Prostate gland (tissue), 2 donors: Measurements from ENCODE around the gene RGS19.

Experiments
- POLR2A ChIP-seq: fragments of 450-650 bp; IDR thresholded peaks from one replicate; pipeline ENCODE4 v1.6.1; 2016; ENCODE audit warnings: antibody characterized with exemption, mild to moderate bottlenecking
- POLR2AphosphoS5 ChIP-seq: sonication (generic); formaldehyde crosslinking; IDR thresholded peaks from one replicate; pipeline ENCODE4 v1.6.1; 2017; ENCODE audit warnings: antibody characterized with exemption
- TF ChIP-seq, protein P1 (sequence below), 4 experiments: fragments of 200-600 bp in 2 of 4; fragments of 450-650 bp in 2 of 4; sonication (generic) in 2 of 4; IDR thresholded peaks; 1 replicate in 3 of 4; 2 replicates in 1 of 4; pipeline ENCODE4 v1.5.1; 2016 to 2019; ENCODE audit warnings: antibody characterized with exemption in 4 of 4, mild to moderate bottlenecking in 2 of 4, moderate library complexity in 2 of 4

DNA sequence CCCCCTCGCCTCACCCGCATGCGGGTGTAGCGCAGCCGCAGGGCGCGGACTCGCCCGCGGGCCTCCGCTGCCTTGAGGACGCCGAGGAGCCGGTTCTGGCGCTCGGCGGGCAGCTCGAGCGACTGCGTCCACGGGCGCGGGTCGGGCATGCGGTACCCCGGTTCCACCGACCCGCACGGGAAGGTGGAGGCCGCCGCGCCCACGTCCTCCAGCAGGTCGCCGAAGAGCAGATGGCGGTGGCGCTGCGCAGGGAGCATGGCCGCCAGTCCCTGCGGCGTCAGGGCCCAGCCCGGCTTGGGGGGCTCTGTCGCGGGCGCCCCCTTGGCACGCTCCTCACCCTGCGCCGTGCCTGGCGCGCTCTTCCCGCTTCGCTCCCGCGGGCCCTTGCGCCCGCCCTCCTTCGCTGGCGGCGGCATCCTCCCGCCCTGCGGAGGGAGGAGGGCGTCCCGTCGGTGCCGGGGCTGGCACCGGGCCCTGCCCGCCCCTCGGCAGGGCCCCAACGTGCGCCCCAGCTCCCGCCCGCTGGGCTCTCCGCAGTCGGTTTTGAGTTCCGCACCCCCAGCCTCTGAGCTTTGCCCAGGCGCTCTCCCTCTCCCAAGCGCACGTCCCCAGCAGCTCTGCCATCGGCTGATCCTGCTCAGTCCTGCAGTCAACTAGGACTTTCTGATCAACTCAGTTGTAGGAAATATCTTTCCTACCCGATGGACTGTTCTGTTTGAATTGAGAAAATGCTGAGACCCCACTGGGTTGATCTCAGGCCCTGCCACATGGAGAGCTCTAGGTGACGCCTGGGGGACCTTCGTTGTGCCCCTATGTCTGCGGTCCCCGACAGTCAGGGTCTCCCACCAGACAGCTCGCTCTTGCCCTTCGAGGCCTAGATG lies 4.7 kb upstream of the RGS19 start, which contains the start of gene LKAAEAR1:
- TF ChIP-seq, protein P1, sequence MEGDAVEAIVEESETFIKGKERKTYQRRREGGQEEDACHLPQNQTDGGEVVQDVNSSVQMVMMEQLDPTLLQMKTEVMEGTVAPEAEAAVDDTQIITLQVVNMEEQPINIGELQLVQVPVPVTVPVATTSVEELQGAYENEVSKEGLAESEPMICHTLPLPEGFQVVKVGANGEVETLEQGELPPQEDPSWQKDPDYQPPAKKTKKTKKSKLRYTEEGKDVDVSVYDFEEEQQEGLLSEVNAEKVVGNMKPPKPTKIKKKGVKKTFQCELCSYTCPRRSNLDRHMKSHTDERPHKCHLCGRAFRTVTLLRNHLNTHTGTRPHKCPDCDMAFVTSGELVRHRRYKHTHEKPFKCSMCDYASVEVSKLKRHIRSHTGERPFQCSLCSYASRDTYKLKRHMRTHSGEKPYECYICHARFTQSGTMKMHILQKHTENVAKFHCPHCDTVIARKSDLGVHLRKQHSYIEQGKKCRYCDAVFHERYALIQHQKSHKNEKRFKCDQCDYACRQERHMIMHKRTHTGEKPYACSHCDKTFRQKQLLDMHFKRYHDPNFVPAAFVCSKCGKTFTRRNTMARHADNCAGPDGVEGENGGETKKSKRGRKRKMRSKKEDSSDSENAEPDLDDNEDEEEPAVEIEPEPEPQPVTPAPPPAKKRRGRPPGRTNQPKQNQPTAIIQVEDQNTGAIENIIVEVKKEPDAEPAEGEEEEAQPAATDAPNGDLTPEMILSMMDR (IDR thresholded peaks at IDR 0.05) = no peak
- TF ChIP-seq POLR2A = no peak
- TF ChIP-seq POLR2AphosphoS5 = no peak
